Ishikawa (cell line): ENCODE results near the gene STK4.

Source experiments
- EP300 ChIP-seq: IDR thresholded peaks from 2 replicates; pipeline ENCODE4 v1.6.1; 2012; ENCODE audit warnings: borderline replicate concordance
- NFIC ChIP-seq: IDR thresholded peaks from 2 replicates; pipeline ENCODE4 v1.6.1; 2012
- RAD21 ChIP-seq: IDR thresholded peaks from 2 replicates; pipeline ENCODE4 v1.6.1; 2012; ENCODE audit warnings: low read depth
- REST ChIP-seq: IDR thresholded peaks from 2 replicates; pipeline ENCODE4 v1.6.1; 2012; ENCODE audit warnings: low read depth, mild to moderate bottlenecking
- YY1 ChIP-seq: IDR thresholded peaks from 2 replicates; pipeline ENCODE4 v1.6.1; 2012; ENCODE audit warnings: low read depth

DNA sequence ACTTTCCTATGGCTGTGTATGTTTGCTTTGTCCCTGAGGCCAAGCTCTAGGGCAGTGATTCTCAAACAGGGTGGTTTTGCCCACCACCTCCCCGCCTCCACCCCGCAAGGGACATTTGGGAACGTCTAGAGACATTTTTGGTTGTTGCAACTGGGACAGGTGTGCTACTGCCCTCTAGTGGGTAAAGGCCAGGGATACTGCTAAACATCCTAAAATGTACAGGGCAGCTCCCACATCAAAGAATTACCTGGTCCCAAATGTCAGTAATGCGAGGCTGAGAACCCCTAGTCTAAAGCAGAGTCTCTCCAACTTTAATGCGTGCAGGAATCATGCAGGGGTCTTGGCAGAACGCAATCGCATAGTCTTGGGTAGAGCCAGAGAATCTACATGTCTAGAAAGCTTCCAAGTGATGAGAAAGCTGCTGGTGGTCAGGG is 129.5 kb downstream of the STK4 start:
- TF ChIP-seq NFIC (no peak), RAD21 (peak; percentile 78), YY1 (no peak), EP300 (no peak), REST (no peak)
